WTC11 (cell line): Measurements from ENCODE around the gene FFAR4. TPM values are rescaled to one million over a fixed set of nuclear protein-coding genes. Genes with fewer than 3 reads are reported as not detected.
A peak's percentile ranks its signal among the peaks of the same experiment; 100 is the strongest.

Experiments
- ATAC-seq: fragments of 200-7000 bp; cut with Tn5 transposase; 2 replicates; pipeline ENCODE4 v1.10.0; 2021; ENCODE audit warnings: mild to moderate bottlenecking, moderate library complexity
- CTCF ChIA-PET: fragments of 300-600 bp; sonication (Branson Sonifier 250); formaldehyde crosslinking; loops from one replicate; lab custom pipeline; 2021; ENCODE audit warnings: antibody characterized with exemption; lab: Charles Lee
- POLR2A ChIA-PET: fragments of 350-600 bp; sonication (Branson Sonifier 250); formaldehyde crosslinking; loops from one replicate; lab custom pipeline; 2021; ENCODE audit warnings: antibody characterized with exemption; lab: Charles Lee
- DNase-seq: peaks from one replicate; pipeline ENCODE4 v3.0.0; 2021; ENCODE audit warnings: low spot score
- H3K27ac Mint-ChIP-seq: 2 replicates; pipeline ENCODE4 v1.8.0; 2021; ENCODE audit warnings: mixed read lengths
- H3K27me3 Mint-ChIP-seq: 2 replicates; pipeline ENCODE4 v1.8.0; 2021; ENCODE audit warnings: low read depth, mild to moderate bottlenecking, moderate library complexity, mixed read lengths
- H3K36me3 Mint-ChIP-seq: 2 replicates; pipeline ENCODE4 v1.8.0; 2021; ENCODE audit warnings: mixed read lengths
- H3K4me1 Mint-ChIP-seq: 2 replicates; pipeline ENCODE4 v1.8.0; 2022; ENCODE audit warnings: mixed read lengths
- H3K4me3 Mint-ChIP-seq: 2 replicates; pipeline ENCODE4 v1.8.0; 2021; ENCODE audit warnings: mild to moderate bottlenecking, moderate library complexity, mixed read lengths
- H3K9me3 Mint-ChIP-seq: 2 replicates; pipeline ENCODE4 v1.8.0; 2021; ENCODE audit warnings: mixed read lengths
- CBFB ChIP-seq: sonication (generic); formaldehyde crosslinking; IDR thresholded peaks from 2 replicates; pipeline ENCODE4 v1.8.1; 2022; ENCODE audit warnings: mild to moderate bottlenecking, low read depth, missing genetic modification reagents
- JAZF1 ChIP-seq: fragments of 250-450 bp; sonication (Bioruptor Pico); IDR thresholded peaks from 2 replicates; pipeline ENCODE4 v1.9.0; 2021; ENCODE audit warnings: moderate library complexity, mild to moderate bottlenecking, inconsistent platforms
- JUN ChIP-seq: sonication (generic); formaldehyde crosslinking; IDR thresholded peaks from 2 replicates; pipeline ENCODE4 v1.8.0; 2023; ENCODE audit warnings: mild to moderate bottlenecking, missing genetic modification reagents
- KAT7 ChIP-seq: sonication (generic); formaldehyde crosslinking; IDR thresholded peaks from 2 replicates; pipeline ENCODE4 v1.8.1; 2023; ENCODE audit warnings: missing genetic modification reagents, mild to moderate bottlenecking, borderline replicate concordance
- NR1H2 ChIP-seq: sonication (generic); formaldehyde crosslinking; IDR thresholded peaks from 2 replicates; pipeline ENCODE4 v1.9.0; 2021; ENCODE audit warnings: mild to moderate bottlenecking, moderate library complexity, missing genetic modification reagents
- SMAD4 ChIP-seq: sonication (generic); formaldehyde crosslinking; IDR thresholded peaks from 2 replicates; pipeline ENCODE4 v1.8.0; 2022; ENCODE audit warnings: mild to moderate bottlenecking, missing genetic modification reagents
- TEAD1 ChIP-seq: sonication (generic); formaldehyde crosslinking; IDR thresholded peaks from 2 replicates; pipeline ENCODE4 v1.8.0; 2022; ENCODE audit warnings: mild to moderate bottlenecking, missing genetic modification reagents
- ZNF121 ChIP-seq: sonication (generic); formaldehyde crosslinking; IDR thresholded peaks from 2 replicates; pipeline ENCODE4 v1.8.0; 2023; ENCODE audit warnings: missing genetic modification reagents
- ZNF263 ChIP-seq: sonication (generic); formaldehyde crosslinking; IDR thresholded peaks from 2 replicates; pipeline ENCODE4 v1.8.1; 2022; ENCODE audit warnings: low read depth, mild to moderate bottlenecking, moderate library complexity, missing genetic modification reagents
- total RNA-seq: library from RNA; stranded (reverse); gene quantifications from 3 replicates; pipeline ENCODE4 v1.2.3, GENCODE V29; 2021
- TF ChIP-seq, protein P1 (sequence below): sonication (generic); formaldehyde crosslinking; IDR thresholded peaks from 2 replicates; pipeline ENCODE4 v1.8.1; 2022; ENCODE audit warnings: missing genetic modification reagents, borderline replicate concordance
- TF ChIP-seq, protein P2 (sequence below): sonication (generic); formaldehyde crosslinking; IDR thresholded peaks from 2 replicates; pipeline ENCODE4 v1.8.1; 2023; ENCODE audit warnings: mild to moderate bottlenecking, missing genetic modification reagents
- TF ChIP-seq, protein P3 (sequence below): sonication (generic); formaldehyde crosslinking; IDR thresholded peaks from 2 replicates; pipeline ENCODE4 v1.8.1; 2022; ENCODE audit warnings: mild to moderate bottlenecking, moderate library complexity, missing genetic modification reagents
- TF ChIP-seq, protein P4 (sequence below): sonication (generic); formaldehyde crosslinking; IDR thresholded peaks from 2 replicates; pipeline ENCODE4 v1.8.1; 2023; ENCODE audit warnings: mild to moderate bottlenecking, missing genetic modification reagents, moderate library complexity
- TF ChIP-seq, protein P5 (sequence below): sonication (generic); formaldehyde crosslinking; IDR thresholded peaks from 2 replicates; pipeline ENCODE4 v1.8.0; 2023; ENCODE audit warnings: missing genetic modification reagents, mild to moderate bottlenecking, borderline replicate concordance
- TF ChIP-seq, protein P6 (sequence below): fragments of 250-450 bp; sonication (Bioruptor Pico); IDR thresholded peaks from 2 replicates; pipeline ENCODE4 v1.8.0; 2021; ENCODE audit warnings: mild to moderate bottlenecking
- TF ChIP-seq, protein P7 (sequence below): sonication (generic); formaldehyde crosslinking; IDR thresholded peaks from 2 replicates; pipeline ENCODE4 v1.8.1; 2023; ENCODE audit warnings: mild to moderate bottlenecking, missing genetic modification reagents, moderate library complexity

The FFAR4 gene
- total RNA-seq, 1 experiment from 2014 or later: 0.15 TPM

DNA sequence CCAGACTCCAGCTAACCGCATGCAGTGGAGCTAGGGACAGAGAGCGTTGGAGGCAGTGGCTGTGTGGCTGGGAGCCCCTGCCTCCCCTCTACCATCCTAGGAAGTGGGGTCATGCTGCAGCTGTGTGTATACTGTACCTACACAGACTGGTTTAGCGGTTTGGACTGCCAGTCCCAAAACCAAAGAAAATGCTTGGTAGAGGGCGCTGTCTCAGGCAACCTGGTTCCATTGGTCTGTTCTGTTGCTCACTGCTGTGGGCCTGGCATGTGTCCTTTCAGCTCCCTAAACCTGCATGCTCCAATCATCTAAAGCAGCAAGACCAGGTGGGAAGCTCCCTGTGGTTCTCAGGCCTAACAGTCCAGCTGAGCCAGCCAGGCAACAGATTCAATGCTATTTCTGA is 30.1 kb downstream of the FFAR4 start:
- ChIA-PET CTCF (interaction anchor here (0.5 to 1.7 kb wide), 16 partner anchors 13 to 221 kb away, joined by 3 to 21 read pairs (median 4); partner anchors contain the start of genes CEP55 and FFAR4), POLR2A (no interaction called here)
- H3K4me3 Mint-ChIP-seq: no peak overlapping the region
- H3K9me3 Mint-ChIP-seq: no peaks in the 10 kb centered on the region
- peaks cover 13% of the 10 kb centered on the region for H3K4me1 Mint-ChIP-seq
- H3K27me3 Mint-ChIP-seq: peaks cover 31% of the 10 kb centered on the region
- H3K36me3 Mint-ChIP-seq: no peaks in the 10 kb centered on the region
- DNase-seq: peak; percentile 42
- H3K27ac Mint-ChIP-seq: no peak overlapping the region
- ATAC-seq: peak; percentile 76
- TF ChIP-seq ZNF121 (CRISPR knock-in tag) (no peak), SMAD4 (CRISPR knock-in tag) (no peak), TEAD1 (CRISPR knock-in tag) (no peak), CBFB (CRISPR knock-in tag) (no peak), KAT7 (CRISPR knock-in tag) (no peak)
- TF ChIP-seq, protein P1, sequence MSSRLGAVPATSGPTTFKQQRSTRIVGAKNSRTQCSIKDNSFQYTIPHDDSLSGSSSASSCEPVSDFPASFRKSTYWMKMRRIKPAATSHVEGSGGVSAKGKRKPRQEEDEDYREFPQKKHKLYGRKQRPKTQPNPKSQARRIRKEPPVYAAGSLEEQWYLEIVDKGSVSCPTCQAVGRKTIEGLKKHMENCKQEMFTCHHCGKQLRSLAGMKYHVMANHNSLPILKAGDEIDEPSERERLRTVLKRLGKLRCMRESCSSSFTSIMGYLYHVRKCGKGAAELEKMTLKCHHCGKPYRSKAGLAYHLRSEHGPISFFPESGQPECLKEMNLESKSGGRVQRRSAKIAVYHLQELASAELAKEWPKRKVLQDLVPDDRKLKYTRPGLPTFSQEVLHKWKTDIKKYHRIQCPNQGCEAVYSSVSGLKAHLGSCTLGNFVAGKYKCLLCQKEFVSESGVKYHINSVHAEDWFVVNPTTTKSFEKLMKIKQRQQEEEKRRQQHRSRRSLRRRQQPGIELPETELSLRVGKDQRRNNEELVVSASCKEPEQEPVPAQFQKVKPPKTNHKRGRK (CRISPR knock-in tag): no peak

DNA sequence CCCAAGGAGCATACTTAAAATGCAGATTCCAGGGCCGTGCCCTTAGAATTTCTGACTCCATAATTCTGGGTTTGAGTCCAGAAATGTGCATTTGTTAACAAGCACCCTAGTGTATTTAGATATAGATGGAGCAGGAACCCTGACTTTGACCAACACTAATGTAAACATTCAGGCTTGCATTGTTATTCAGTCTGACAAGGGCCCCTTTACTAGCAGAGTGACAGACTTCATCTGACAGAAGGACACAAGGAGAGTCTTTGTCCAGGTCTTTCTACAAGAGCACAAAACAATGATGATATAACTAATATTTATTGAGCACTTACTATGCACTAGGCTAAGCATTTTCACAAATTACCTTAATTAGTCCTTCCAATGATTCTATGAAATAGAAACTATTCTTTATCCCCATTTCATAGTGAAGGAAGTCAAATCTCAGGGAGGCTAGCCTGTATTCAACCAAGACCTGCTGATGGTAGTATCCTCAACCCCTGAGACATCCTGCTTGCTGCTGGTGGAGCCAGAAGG is 30.7 kb downstream of the FFAR4 start:
- CTCF ChIA-PET: interaction anchor here (0.5 to 1.7 kb wide), 16 partner anchors 14 to 221 kb away, joined by 3 to 21 read pairs (median 4); partner anchors contain the start of genes CEP55 and FFAR4
- TF ChIP-seq JAZF1 (CRISPR knock-in tag) (no peak), ZNF263 (CRISPR knock-in tag) (no peak), NR1H2 (no peak), JUN (CRISPR knock-in tag) (no peak)
- TF ChIP-seq, protein P2, sequence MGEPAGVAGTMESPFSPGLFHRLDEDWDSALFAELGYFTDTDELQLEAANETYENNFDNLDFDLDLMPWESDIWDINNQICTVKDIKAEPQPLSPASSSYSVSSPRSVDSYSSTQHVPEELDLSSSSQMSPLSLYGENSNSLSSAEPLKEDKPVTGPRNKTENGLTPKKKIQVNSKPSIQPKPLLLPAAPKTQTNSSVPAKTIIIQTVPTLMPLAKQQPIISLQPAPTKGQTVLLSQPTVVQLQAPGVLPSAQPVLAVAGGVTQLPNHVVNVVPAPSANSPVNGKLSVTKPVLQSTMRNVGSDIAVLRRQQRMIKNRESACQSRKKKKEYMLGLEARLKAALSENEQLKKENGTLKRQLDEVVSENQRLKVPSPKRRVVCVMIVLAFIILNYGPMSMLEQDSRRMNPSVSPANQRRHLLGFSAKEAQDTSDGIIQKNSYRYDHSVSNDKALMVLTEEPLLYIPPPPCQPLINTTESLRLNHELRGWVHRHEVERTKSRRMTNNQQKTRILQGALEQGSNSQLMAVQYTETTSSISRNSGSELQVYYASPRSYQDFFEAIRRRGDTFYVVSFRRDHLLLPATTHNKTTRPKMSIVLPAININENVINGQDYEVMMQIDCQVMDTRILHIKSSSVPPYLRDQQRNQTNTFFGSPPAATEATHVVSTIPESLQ (CRISPR knock-in tag): no peak
- TF ChIP-seq, protein P3, sequence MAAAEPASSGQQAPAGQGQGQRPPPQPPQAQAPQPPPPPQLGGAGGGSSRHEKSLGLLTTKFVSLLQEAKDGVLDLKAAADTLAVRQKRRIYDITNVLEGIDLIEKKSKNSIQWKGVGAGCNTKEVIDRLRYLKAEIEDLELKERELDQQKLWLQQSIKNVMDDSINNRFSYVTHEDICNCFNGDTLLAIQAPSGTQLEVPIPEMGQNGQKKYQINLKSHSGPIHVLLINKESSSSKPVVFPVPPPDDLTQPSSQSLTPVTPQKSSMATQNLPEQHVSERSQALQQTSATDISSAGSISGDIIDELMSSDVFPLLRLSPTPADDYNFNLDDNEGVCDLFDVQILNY (CRISPR knock-in tag): no peak
- TF ChIP-seq, protein P4, sequence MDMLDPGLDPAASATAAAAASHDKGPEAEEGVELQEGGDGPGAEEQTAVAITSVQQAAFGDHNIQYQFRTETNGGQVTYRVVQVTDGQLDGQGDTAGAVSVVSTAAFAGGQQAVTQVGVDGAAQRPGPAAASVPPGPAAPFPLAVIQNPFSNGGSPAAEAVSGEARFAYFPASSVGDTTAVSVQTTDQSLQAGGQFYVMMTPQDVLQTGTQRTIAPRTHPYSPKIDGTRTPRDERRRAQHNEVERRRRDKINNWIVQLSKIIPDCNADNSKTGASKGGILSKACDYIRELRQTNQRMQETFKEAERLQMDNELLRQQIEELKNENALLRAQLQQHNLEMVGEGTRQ (CRISPR knock-in tag): no peak
- TF ChIP-seq, protein P5, sequence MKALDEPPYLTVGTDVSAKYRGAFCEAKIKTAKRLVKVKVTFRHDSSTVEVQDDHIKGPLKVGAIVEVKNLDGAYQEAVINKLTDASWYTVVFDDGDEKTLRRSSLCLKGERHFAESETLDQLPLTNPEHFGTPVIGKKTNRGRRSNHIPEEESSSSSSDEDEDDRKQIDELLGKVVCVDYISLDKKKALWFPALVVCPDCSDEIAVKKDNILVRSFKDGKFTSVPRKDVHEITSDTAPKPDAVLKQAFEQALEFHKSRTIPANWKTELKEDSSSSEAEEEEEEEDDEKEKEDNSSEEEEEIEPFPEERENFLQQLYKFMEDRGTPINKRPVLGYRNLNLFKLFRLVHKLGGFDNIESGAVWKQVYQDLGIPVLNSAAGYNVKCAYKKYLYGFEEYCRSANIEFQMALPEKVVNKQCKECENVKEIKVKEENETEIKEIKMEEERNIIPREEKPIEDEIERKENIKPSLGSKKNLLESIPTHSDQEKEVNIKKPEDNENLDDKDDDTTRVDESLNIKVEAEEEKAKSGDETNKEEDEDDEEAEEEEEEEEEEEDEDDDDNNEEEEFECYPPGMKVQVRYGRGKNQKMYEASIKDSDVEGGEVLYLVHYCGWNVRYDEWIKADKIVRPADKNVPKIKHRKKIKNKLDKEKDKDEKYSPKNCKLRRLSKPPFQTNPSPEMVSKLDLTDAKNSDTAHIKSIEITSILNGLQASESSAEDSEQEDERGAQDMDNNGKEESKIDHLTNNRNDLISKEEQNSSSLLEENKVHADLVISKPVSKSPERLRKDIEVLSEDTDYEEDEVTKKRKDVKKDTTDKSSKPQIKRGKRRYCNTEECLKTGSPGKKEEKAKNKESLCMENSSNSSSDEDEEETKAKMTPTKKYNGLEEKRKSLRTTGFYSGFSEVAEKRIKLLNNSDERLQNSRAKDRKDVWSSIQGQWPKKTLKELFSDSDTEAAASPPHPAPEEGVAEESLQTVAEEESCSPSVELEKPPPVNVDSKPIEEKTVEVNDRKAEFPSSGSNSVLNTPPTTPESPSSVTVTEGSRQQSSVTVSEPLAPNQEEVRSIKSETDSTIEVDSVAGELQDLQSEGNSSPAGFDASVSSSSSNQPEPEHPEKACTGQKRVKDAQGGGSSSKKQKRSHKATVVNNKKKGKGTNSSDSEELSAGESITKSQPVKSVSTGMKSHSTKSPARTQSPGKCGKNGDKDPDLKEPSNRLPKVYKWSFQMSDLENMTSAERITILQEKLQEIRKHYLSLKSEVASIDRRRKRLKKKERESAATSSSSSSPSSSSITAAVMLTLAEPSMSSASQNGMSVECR: no peak
- TF ChIP-seq, protein P6, sequence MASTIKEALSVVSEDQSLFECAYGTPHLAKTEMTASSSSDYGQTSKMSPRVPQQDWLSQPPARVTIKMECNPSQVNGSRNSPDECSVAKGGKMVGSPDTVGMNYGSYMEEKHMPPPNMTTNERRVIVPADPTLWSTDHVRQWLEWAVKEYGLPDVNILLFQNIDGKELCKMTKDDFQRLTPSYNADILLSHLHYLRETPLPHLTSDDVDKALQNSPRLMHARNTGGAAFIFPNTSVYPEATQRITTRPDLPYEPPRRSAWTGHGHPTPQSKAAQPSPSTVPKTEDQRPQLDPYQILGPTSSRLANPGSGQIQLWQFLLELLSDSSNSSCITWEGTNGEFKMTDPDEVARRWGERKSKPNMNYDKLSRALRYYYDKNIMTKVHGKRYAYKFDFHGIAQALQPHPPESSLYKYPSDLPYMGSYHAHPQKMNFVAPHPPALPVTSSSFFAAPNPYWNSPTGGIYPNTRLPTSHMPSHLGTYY (CRISPR knock-in tag): no peak
- TF ChIP-seq, protein P7, sequence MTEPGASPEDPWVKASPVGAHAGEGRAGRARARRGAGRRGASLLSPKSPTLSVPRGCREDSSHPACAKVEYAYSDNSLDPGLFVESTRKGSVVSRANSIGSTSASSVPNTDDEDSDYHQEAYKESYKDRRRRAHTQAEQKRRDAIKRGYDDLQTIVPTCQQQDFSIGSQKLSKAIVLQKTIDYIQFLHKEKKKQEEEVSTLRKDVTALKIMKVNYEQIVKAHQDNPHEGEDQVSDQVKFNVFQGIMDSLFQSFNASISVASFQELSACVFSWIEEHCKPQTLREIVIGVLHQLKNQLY (CRISPR knock-in tag): no peak
- Mint-ChIP-seq H3K27ac (no peak overlapping the region), H3K27me3 (peaks cover 37% of the 10 kb centered on the region), H3K4me1 (peaks cover 13% of the 10 kb centered on the region), H3K36me3 (no peaks in the 10 kb centered on the region), H3K9me3 (no peaks in the 10 kb centered on the region), H3K4me3 (no peak overlapping the region)
- DNase-seq (no peak), ATAC-seq (no peak)
- POLR2A ChIA-PET: no interaction called here
